ENCODE results near the gene SMIM13.

SMIM13 gene

DNA sequence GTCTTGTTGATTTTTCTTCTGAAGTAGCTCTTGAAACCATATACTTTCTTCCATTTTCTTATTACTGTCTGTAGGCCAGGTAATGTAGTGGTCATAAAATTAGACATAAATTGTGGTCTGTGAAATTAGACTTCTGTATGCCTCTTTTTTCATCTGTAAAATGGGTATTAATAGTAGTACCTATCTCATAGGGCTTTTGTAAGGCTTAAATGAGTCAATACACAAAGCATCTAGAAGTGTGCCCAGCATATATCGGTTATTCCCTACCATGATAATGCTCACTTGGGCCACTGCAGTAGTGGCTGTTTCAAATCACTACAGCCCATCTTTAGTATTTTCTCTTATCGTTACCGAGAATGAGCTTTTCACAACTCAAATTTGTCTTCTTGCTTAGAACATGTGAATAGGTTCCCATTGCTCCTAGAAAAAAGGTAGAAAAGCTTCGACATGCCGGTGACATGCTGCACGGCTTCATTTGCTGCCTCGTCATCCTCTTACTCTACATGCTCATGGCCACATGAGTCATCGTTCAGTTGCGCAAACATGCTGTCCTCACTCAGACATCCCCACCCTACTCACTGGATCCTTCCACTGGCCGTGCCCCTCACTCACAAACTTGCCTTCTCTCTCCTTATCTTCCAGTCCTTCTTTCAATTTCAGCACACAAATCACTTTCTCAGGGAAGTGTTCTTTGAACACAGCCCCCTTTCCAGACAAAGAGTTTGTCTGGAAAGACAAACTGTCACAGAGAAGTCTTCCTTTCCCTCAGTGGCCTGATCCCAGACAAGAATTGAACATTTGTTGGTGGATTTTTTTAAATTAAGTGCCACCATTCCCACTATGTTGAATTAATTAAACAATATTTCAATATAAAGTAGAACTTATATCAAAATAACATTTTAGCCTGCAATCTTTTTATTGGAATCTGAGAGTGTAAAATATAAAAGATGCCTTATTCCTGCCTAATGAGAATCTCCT lies 50.0 kb downstream of the SMIM13 start:
- no peak overlapping the region for H3K4me3 ChIP-seq (ENCODE audit: low read depth, low read length)
- TF ChIP-seq CTCF (IDR thresholded peaks at IDR 0.05; ENCODE audit: borderline replicate concordance, insufficient read depth, low read depth, low read length): no peak

DNA sequence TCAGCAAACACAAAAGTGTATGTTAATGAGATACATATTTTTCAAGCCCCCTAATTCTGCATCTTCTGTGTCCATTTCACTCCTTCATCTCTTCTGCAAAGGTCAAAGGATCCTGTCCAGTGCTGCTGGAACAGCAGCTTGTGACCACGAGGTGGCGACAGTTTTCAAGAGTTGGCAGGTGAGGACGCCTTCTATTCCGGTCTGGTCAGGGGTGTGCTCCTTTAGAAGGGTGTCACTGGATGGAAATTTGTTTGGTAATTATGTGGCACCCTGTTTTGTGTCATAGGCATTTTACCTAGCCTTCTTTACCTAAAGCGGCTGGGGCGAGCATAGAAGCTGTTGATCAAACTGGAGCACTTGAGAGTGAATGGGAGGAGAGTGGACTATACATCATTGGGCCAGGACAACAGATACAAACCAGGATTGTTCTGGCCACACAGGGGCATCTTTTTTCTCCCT lies 50.8 kb downstream of the SMIM13 start:
- no peak overlapping the region for H3K4me3 ChIP-seq (ENCODE audit: low read depth, low read length)
- peak; percentile 80 for TF ChIP-seq CTCF (IDR thresholded peaks at IDR 0.05; ENCODE audit: borderline replicate concordance, insufficient read depth, low read depth, low read length)

DNA sequence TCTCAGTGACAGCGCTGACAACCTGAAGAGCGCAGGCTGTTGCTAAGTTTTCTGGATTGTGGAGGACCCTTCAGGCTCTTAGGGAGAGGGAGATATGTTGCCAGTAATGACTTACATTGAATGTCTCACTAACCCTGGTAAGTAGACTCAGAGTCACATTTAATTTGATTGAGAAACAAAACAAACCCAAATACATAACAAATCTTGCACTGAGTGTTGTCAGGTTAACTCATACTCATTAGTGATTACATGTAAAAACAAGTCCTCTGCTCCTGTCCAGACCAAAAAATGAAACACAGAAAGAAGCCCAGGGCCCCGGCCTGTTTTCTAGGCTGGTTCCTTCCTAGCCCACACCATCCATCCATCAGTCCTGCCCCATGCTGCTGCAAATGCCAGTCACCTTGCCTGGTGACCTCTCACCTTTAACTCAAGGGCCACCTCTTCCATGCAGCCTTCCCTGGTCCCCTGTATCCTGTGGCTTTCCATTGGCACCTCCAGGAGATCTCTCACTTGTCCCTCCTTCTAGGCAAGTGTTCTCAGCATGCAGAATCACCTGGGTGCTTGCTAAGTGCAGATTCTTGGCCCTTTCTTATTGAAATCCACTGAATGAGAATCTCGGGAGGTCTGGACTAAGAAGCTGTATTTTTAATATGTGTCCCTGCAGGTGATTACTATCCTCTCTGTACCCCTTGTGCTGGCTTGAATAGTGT lies 52.6 kb downstream of the SMIM13 start:
- TF ChIP-seq CTCF (IDR thresholded peaks at IDR 0.05; ENCODE audit: borderline replicate concordance, insufficient read depth, low read depth, low read length): no peak
- no peak overlapping the region for H3K4me3 ChIP-seq (ENCODE audit: low read depth, low read length)

GRCh38 chr6:11149551-11149950 lies 55.9 kb downstream of the SMIM13 start:
- H3K4me3 ChIP-seq (ENCODE audit: low read depth, low read length): no peak overlapping the region
- TF ChIP-seq CTCF (IDR thresholded peaks at IDR 0.05; ENCODE audit: borderline replicate concordance, insufficient read depth, low read depth, low read length): no peak

DNA sequence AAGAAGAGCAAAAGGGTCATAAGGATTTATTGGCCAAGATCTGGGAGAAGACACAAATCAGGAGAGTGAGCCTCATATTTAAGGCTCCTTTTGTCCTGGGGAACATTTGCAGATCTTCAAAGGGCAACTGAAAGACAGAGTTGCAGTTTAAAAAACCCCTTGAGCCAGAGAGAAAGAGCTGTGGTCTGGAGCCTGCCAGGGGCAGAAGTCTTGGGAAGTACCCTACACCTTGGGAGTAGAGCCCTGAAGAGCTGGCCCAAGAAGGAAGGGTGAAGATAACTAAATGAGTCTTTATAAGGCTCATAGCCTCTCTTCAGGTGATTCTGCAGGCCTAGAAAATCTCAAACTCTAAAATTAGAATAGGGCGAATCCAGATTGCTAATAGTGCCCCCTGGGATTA lies 57.9 kb downstream of the SMIM13 start:
- no peak for TF ChIP-seq CTCF (IDR thresholded peaks at IDR 0.05; ENCODE audit: borderline replicate concordance, insufficient read depth, low read depth, low read length)
- H3K4me3 ChIP-seq (ENCODE audit: low read depth, low read length): no peak overlapping the region

- no peak overlapping the region for H3K4me3 ChIP-seq (ENCODE audit: low read depth, low read length)
- TF ChIP-seq CTCF (IDR thresholded peaks at IDR 0.05; ENCODE audit: borderline replicate concordance, insufficient read depth, low read depth, low read length): no peak
These were observed 58.9 kb downstream of the SMIM13 start for GRCh38 chr6:11152581-11152980.

All from GM12875 (cell line).